AG09319 (cell line): ENCODE measurements around the gene VPS52.

Experiments
- DNase-seq: peaks from one replicate; pipeline ENCODE4 v3.0.0-alpha.2; 2010; ENCODE audit warnings: low read depth; ENCODE audit errors: extremely low read depth
- TF ChIP-seq, protein P1 (sequence below): IDR thresholded peaks from 2 replicates; pipeline ENCODE4 v1.5.1; 2011; ENCODE audit warnings: low read depth, mild to moderate bottlenecking, inconsistent platforms, low read length, moderate library complexity

The VPS52 gene, protein sequence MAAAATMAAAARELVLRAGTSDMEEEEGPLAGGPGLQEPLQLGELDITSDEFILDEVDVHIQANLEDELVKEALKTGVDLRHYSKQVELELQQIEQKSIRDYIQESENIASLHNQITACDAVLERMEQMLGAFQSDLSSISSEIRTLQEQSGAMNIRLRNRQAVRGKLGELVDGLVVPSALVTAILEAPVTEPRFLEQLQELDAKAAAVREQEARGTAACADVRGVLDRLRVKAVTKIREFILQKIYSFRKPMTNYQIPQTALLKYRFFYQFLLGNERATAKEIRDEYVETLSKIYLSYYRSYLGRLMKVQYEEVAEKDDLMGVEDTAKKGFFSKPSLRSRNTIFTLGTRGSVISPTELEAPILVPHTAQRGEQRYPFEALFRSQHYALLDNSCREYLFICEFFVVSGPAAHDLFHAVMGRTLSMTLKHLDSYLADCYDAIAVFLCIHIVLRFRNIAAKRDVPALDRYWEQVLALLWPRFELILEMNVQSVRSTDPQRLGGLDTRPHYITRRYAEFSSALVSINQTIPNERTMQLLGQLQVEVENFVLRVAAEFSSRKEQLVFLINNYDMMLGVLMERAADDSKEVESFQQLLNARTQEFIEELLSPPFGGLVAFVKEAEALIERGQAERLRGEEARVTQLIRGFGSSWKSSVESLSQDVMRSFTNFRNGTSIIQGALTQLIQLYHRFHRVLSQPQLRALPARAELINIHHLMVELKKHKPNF

DNA sequence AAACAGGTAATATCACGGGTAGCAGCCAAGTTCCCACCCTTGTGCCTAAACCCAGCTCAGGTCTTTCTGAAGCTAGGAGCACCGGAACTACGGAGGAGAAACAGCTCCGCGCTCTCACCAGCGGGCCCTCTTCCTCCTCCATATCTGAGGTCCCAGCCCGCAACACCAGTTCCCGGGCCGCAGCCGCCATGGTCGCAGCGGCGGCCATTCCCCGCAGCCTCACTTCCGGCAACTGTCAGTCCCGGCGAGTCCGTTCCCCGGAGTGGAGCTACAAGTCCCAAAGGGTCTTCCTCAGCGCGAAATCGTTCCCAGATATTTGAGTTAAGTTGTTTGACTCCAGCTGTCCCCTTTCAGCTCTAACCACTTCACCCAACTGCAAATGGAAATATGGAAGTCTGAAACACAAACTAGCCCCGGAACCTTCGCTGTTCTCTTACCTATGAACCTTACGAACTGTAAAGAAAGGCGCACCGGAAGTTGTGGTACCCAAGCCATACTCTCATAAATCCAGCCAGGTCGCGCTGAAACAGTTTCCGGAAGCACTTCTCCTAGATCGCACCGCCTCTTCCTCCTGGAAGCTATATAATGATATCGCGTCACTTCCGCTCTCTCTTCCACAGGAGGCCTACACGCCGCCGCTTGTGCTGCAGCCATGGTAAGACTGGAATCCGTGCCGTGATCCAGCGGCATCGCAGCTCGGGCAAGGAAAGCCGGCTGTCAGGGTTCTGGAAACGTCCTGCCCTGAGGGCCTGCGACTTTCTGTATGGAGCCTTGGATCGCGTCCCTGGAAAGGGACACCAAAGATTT is at the start of gene VPS52, which contains the start of gene RPS18:
Gene VPS52, minus strand, starts transcription at position 409 of the 807 bp plus-strand sequence. Its CDS starts 201 bp downstream, at position 208.
Gene RPS18, plus strand, starts transcription at position 608 of the 807 bp plus-strand sequence. Its CDS starts 45 bp downstream, at position 653.
- DNase-seq = peak; percentile 99
- TF ChIP-seq, protein P1, sequence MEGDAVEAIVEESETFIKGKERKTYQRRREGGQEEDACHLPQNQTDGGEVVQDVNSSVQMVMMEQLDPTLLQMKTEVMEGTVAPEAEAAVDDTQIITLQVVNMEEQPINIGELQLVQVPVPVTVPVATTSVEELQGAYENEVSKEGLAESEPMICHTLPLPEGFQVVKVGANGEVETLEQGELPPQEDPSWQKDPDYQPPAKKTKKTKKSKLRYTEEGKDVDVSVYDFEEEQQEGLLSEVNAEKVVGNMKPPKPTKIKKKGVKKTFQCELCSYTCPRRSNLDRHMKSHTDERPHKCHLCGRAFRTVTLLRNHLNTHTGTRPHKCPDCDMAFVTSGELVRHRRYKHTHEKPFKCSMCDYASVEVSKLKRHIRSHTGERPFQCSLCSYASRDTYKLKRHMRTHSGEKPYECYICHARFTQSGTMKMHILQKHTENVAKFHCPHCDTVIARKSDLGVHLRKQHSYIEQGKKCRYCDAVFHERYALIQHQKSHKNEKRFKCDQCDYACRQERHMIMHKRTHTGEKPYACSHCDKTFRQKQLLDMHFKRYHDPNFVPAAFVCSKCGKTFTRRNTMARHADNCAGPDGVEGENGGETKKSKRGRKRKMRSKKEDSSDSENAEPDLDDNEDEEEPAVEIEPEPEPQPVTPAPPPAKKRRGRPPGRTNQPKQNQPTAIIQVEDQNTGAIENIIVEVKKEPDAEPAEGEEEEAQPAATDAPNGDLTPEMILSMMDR = no peak

DNA sequence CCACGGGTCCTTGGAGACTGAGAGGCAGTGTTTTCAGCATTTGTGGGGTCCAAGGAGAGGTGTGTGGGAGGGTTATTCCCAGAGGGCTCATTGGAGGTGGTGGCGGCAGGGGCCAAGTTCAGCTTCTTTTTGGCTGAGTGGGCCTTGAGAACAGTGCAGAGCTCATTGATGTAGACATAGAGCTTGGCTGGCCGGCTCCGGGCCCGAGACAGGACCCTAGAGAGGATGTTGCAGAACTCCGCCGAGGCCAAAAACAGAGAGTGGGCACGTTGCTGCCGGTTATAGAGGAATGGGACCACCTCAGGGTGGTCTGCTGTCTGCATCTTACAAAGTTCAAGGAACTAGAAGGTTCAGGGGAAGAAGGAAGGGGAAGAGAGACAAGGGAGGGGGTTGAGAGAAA is 49.6 kb upstream of the VPS52 start:
- DNase-seq = no peak
- TF ChIP-seq, protein P1 = no peak

DNA sequence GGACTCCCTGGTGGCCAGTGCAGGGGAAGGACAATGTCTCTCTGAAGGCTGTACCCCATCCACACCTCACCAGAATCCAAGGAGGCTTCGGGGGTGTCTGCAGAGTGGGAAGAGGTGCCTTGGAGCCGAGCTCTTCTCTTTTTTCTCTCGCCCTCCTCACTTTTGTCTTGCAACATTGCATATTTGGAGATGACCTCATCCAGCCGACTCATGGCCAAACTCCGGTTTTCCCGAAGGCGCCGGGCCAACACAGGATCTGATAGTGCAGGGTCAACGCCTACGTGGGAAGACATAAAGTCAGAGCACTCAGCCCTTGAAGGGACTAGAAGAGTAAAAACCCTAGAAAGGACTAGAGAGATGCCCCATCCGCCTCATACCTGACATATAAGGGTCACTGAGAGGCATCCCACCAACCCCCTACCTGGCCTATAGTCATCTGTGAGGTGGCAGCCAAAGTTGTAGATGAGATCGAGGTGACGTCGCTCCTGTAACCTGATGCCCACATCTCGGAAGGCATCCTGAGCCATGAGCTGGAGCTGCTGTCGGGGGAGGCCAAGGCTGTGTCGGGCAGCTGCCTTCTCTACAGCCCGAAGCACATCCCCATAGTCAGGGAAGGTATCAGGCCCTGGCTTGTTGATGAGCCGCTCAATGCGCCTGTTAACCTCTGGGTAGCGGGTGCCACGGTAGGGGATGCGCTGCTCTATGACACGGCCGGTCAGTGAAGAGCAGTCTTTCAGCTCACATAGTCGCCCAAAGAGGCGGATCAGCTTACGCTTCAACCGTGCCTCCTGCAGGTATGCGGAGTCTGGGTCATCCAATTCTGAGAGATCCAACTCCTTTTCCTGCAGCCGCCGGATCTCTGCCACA is 48.9 kb upstream of the VPS52 start:
- TF ChIP-seq, protein P1 = no peak
- no peak for DNase-seq

DNA sequence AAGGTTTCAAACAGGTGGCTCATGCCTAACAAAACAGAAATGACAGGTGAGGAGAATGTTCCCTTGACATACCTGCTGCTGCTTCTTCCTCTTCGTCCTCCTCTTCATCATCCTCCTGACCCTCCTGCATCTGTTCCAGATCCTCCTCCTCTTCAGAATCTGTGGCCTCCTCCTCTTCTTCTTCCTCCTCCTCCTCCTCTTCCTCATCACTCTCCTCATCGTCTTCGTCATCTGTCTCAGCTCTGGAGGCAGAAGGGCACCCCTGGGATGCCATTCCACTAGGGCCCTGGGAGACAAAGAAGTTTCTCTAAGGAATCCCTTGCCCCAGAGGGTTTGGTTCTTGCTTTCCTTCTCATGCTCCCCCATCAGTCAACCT is 48.3 kb upstream of the VPS52 start:
- TF ChIP-seq, protein P1 = no peak
- no peak for DNase-seq

DNA sequence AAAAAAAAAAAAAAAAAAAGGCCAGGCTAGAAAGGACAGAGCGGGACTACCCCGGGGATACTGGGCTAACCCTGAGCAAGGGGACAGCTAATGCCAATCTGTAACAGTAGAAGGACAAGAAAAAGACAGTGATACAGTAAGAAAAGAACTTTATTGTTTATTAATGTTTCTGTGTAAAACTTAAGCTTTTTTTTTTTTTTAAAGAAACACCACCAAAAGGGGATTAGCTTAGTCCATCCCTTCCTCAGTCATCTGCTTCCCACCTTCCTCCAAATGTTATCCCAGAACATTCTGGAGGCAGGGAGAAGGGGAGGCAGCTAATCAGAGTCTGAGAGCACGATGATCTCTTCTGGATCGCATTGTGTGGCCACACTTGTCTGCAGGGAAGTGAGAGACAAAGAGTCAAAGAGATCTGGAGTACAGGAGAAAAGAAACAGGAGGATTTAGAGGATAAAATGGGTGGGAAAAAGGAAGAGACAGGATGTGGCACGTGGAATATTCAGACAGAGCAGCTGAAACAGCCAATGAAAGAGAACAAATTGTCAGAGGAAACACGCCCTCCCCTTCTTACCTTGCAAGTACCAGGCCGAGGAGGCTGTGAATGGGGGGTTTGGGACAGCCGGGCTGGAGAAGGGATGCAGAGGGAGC is 46.9 kb upstream of the VPS52 start:
- no peak for DNase-seq
- TF ChIP-seq, protein P1 = no peak
